ENCODE data around the gene AFF3. TPM values are rescaled to one million over a fixed set of nuclear protein-coding genes. Genes with fewer than 3 reads are reported as not detected.
"Not testable (repeated sequence)": the region's sequence is repeated elsewhere in the genome, so short reads cannot be mapped to it uniquely, and the experiment has no call there.

The AFF3 gene
- total RNA-seq, 4 donors from 2014 or later, result 3.1 to 5.0 (median 3.7) TPM

DNA sequence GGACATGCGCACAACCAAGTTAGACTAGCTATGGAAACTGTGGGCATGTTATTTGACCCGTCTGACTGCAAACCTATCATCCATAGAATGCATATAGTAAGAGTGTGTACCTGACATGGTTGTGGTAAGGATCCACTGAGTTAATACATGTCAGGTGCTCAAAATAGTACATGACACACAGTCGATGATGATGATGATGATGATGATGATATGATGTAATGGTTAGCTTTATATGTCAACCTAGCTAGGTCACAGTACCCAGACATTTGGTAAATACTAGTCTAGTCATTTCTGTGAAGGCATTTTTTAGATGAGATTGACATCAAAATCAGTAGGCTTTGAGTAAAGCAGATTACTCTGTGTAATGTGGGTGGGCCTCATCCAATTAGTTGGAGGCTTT is 204.1 kb downstream of the AFF3 start:
- Histone ChIP-seq H3K4me3 (no peak overlapping the region), H3K27ac (no peak overlapping the region), H3K27me3 (no peaks in the 10 kb centered on the region), H3K9me3 (no peaks in the 10 kb centered on the region), H3K4me1 (no peaks in the 10 kb centered on the region), H3K36me3 (no peaks in the 10 kb centered on the region)
- TF ChIP-seq EP300 (IDR thresholded peaks at IDR 0.05) (no peak), POLR2AphosphoS5 (IDR thresholded peaks at IDR 0.05) (no peak), POLR2A (IDR thresholded peaks at IDR 0.05) (no peak)
- TF ChIP-seq, protein P1, sequence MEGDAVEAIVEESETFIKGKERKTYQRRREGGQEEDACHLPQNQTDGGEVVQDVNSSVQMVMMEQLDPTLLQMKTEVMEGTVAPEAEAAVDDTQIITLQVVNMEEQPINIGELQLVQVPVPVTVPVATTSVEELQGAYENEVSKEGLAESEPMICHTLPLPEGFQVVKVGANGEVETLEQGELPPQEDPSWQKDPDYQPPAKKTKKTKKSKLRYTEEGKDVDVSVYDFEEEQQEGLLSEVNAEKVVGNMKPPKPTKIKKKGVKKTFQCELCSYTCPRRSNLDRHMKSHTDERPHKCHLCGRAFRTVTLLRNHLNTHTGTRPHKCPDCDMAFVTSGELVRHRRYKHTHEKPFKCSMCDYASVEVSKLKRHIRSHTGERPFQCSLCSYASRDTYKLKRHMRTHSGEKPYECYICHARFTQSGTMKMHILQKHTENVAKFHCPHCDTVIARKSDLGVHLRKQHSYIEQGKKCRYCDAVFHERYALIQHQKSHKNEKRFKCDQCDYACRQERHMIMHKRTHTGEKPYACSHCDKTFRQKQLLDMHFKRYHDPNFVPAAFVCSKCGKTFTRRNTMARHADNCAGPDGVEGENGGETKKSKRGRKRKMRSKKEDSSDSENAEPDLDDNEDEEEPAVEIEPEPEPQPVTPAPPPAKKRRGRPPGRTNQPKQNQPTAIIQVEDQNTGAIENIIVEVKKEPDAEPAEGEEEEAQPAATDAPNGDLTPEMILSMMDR (IDR thresholded peaks at IDR 0.05), result no peak
- DNase-seq (ENCODE audit: low spot score in 2 of 2), result no peak
- WGBS, result 94% methylated on average over 3 of the region's 3 CpGs

DNA sequence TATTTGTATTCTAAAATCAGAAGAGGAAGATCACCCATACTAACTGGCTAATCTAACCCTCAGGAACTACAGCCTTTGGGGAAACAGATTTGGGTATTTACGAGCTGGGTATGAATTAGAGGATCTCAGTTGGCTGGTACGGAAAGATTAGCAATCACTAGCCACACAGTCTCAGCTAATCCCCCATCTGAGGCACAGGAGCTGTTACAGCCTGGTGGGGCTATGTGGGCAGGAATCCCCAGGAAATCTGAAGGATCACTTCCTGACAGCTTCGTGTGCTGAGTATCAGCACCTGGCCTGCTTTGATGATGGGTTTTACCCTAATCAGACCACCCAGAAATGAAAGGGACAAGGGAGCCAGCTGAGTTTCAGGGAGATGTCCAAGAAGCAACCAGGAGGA is 206.3 kb downstream of the AFF3 start:
- no peaks in the 10 kb centered on the region for H3K27me3 ChIP-seq
- no peak for DNase-seq (ENCODE audit: low spot score in 2 of 2)
- H3K9me3 ChIP-seq, result no peaks in the 10 kb centered on the region
- H3K4me3 ChIP-seq, result no peak overlapping the region
- no peaks in the 10 kb centered on the region for H3K36me3 ChIP-seq
- WGBS, result 74% methylated on average over 3 of the region's 3 CpGs
- no peaks in the 10 kb centered on the region for H3K4me1 ChIP-seq
- TF ChIP-seq POLR2AphosphoS5 (IDR thresholded peaks at IDR 0.05) (no peak), EP300 (IDR thresholded peaks at IDR 0.05) (no peak), POLR2A (IDR thresholded peaks at IDR 0.05) (no peak)
- TF ChIP-seq, protein P1 (IDR thresholded peaks at IDR 0.05), result no peak
- no peak overlapping the region for H3K27ac ChIP-seq

DNA sequence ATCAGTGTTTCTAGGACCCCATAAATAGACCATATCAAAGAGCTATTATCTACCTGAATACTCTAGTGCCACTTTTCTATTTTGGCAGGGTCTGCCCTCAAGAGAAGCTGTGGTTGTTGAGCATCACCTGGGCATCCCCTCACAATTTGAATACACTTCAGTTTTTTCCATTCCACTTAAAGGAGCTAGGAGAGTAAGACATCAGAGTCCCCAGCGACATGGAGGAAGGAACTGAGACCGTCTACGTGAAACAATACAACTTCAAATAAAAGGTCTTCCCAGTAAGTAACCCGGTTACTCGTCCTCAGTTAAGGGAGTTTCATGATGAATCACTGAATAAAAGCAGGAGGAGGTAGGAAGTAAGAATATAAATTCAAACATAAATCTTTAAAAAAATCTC is 206.7 kb downstream of the AFF3 start:
- WGBS, result 81% methylated on average over 5 of the region's 5 CpGs
- H3K9me3 ChIP-seq, result no peaks in the 10 kb centered on the region
- H3K27ac ChIP-seq, result no peak overlapping the region
- H3K36me3 ChIP-seq, result no peaks in the 10 kb centered on the region
- H3K4me3 ChIP-seq, result no peak overlapping the region
- DNase-seq (ENCODE audit: low spot score in 2 of 2), result no peak
- no peaks in the 10 kb centered on the region for H3K27me3 ChIP-seq
- no peaks in the 10 kb centered on the region for H3K4me1 ChIP-seq
- TF ChIP-seq, protein P1 (IDR thresholded peaks at IDR 0.05), result no peak
- TF ChIP-seq POLR2A (IDR thresholded peaks at IDR 0.05) (no peak), POLR2AphosphoS5 (IDR thresholded peaks at IDR 0.05) (no peak), EP300 (IDR thresholded peaks at IDR 0.05) (no peak)

DNA sequence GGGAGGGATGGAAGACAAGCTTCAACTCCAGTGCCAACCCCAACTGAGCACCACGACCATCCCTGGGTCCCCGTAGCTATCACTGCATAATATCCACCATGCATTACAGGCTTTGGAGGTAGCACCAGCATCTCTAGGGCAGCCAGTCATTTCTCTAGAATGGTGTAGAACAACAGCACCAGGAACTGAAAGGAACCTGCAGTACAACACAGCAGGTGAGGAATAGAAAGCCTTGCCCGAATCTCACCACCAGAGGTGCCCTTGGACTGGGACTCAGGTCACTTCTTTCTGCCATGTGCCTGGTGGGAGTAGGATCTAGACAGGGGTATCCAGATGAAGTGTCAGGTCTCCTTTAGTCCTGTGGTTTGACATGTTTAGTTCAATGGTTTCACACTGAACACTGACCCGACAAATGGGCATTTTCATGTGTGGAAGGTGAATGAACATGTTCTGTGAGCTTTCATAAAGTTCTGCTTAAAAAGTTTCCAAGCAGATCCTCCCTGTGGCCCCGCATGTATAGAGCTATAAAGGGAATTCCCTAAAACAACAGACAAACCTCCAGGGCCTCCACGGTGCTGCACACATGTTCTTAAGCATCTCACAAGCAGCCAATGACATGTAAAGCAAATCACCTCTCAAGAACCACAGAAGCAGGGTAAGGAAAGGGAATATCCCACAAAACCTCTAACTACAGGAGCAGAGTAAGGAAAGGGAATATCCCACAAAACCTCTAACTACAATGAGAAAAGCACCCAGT is 208.3 kb downstream of the AFF3 start:
- no peak for DNase-seq (ENCODE audit: low spot score in 2 of 2)

DNA sequence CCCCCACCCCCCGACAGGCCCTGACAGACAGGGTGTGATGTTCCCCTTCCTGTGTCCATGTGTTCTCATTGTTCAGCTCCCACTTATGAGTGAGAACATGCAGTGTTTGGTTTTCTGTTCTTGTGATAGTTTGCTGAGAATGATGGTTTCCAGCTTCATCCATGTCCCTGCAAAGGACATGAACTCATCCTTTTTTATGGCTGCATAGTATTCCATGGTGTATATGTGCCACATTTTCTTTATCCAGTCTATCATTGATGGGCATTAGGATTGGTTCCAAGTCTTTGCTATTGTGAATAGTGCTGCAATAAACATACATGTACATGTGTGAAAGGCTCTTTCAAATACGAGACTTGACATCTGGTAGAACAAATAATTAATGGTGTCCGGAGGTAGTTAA is 208.9 kb downstream of the AFF3 start:
- not testable (repeated sequence) for H3K36me3 ChIP-seq; H3K9me3 ChIP-seq; H3K4me3 ChIP-seq; H3K27ac ChIP-seq; H3K27me3 ChIP-seq; H3K4me1 ChIP-seq; DNase-seq (ENCODE audit: low spot score in 2 of 2)
- WGBS, result 90% methylated on average over 3 of the region's 3 CpGs

More for the DNA sequence above, 208.3 kb downstream of the AFF3 start:
- 84% methylated on average over 6 of the region's 6 CpGs for WGBS
- H3K36me3 ChIP-seq, result no peaks in the 10 kb centered on the region
- no peaks in the 10 kb centered on the region for H3K27me3 ChIP-seq
- no peak overlapping the region for H3K4me3 ChIP-seq
- TF ChIP-seq, protein P1 (IDR thresholded peaks at IDR 0.05), result no peak
- TF ChIP-seq EP300 (IDR thresholded peaks at IDR 0.05), result no peak
- no peak for TF ChIP-seq POLR2AphosphoS5 (IDR thresholded peaks at IDR 0.05)
- TF ChIP-seq POLR2A (IDR thresholded peaks at IDR 0.05), result no peak
- H3K27ac ChIP-seq, result no peak overlapping the region
- H3K4me1 ChIP-seq, result no peaks in the 10 kb centered on the region
- H3K9me3 ChIP-seq, result no peaks in the 10 kb centered on the region
